Lung (tissue), 12 donors: ENCODE measurements around the gene EPHA7. TPM values are rescaled to one million over a fixed set of nuclear protein-coding genes. Genes with fewer than 3 reads are reported as not detected.

Experiments
- ATAC-seq: fragments of 200-7000 bp; cut with Tn5 transposase; one replicate; pipeline ENCODE4 v1.9.1; 2020; ENCODE audit warnings: moderate number of reproducible peaks; ENCODE audit not compliant: insufficient read depth, low FRiP score
- DNase-seq, 3 donors: peaks; one replicate each; pipeline ENCODE4 v3.0.0-alpha.2; 2013 to 2017
- H3K27ac ChIP-seq, 2 donors: one replicate each; pipeline ENCODE4 v1.5.1; 2013; ENCODE audit warnings: mild to moderate bottlenecking in 2 of 2, moderate library complexity in 2 of 2, control low read depth in 1 of 2, inconsistent platforms in 1 of 2, low read depth in 1 of 2, low read length in 1 of 2
- H3K27me3 ChIP-seq, 3 donors: one replicate each; pipeline ENCODE4 v1.5.1; 2013; ENCODE audit warnings: low read length in 2 of 3; ENCODE audit not compliant: control insufficient read depth in 3 of 3, insufficient read depth in 3 of 3
- H3K36me3 ChIP-seq, 4 donors: one replicate each; pipeline ENCODE4 v1.5.1; 2013; ENCODE audit warnings: low read length in 4 of 4, mild to moderate bottlenecking in 1 of 4, moderate library complexity in 1 of 4; ENCODE audit not compliant: control insufficient read depth in 4 of 4, insufficient read depth in 4 of 4
- H3K4me1 ChIP-seq, 5 donors: one replicate each; pipeline ENCODE4 v1.5.1; 2013; ENCODE audit warnings: low read length in 5 of 5, mild to moderate bottlenecking in 2 of 5, moderate library complexity in 1 of 5; ENCODE audit not compliant: control insufficient read depth in 5 of 5, insufficient read depth in 5 of 5
- H3K4me3 ChIP-seq: one replicate; pipeline ENCODE4 v1.5.1; 2013; ENCODE audit warnings: mild to moderate bottlenecking, control low read depth, moderate library complexity
- H3K9ac ChIP-seq, 2 donors: one replicate each; pipeline ENCODE4 v1.5.1; 2013; ENCODE audit warnings: low read length in 2 of 2, control low read depth in 1 of 2; ENCODE audit not compliant: insufficient read depth in 1 of 2
- H3K9me3 ChIP-seq, 4 donors: one replicate each; pipeline ENCODE4 v1.5.1; 2013; ENCODE audit warnings: low read length in 3 of 4, mild to moderate bottlenecking in 1 of 4, moderate library complexity in 1 of 4; ENCODE audit not compliant: control insufficient read depth in 4 of 4, insufficient read depth in 3 of 4
- WGBS, 2 donors: extraction: QIAGEN DNeasy Blood & Tissue Kit; methylation state at CpG; one replicate each; pipeline ENCODE4 v1.1.7; 2013; 5-methylcytosine and 5-hydroxymethylcytosine counted together
- polyA plus RNA-seq, 2 donors: library from polyadenylated mRNA; stranded (reverse); fragments of 200-250 nt; gene quantifications; one replicate each; pipeline ENCODE4 v1.2.1, GENCODE V29; 2013
- total RNA-seq, 2 donors: library from RNA; depleted of rRNA in 1 of 2; stranded (reverse); fragments of >200 nt in 1 of 2; gene quantifications; one replicate each; pipeline ENCODE4 v1.2.1, GENCODE V29; 2014 to 2021
- TF ChIP-seq, protein P1 (sequence below): IDR thresholded peaks from 2 replicates; pipeline ENCODE4 v1.5.1; 2012; ENCODE audit warnings: mild to moderate bottlenecking; ENCODE audit errors: control extremely low read depth, extremely low read depth
- donor health status: control.
- donor health status: control.
- donor health status: Bipolar disorder and iron deficiency.
- donor health status: healthy.
- donor health status: DM: yes; HTN: yes; CAD: no.

EPHA7 gene
- total and polyA plus RNA-seq, 4 donors, result 0.06 to 6.3 (median 0.62) TPM

DNA sequence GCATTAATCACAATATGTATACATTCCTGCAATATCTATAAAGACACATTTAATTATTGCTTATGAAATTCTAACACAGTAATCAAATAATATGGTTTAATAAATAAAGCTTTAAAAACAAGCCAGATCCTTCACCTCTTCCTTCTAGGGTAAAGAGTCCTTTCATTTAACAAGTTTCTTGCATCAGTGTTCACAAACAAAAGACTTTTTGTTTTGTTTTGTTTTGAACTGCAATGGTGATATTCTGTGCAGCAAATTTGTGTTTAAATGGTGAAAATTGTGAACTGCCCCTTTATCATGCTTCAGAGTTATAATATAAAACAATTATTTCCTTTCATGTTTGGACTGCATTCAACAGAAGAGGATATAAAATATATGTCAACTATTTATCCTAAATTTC, 177.3 kb downstream of the EPHA7 start:
- Histone ChIP-seq H3K36me3 (peaks cover 0 to 3% (median 0%) of the 10 kb centered on the region in 4 donors), H3K9me3 (no peaks in the 10 kb centered on the region), H3K9ac (no peak overlapping the region), H3K4me3 (no peak overlapping the region), H3K4me1 (peaks cover 0 to 8% (median 0%) of the 10 kb centered on the region in 5 donors), H3K27me3 (no peaks in the 10 kb centered on the region), H3K27ac (no peak overlapping the region)
- DNase-seq, result no peak
- TF ChIP-seq, protein P1, sequence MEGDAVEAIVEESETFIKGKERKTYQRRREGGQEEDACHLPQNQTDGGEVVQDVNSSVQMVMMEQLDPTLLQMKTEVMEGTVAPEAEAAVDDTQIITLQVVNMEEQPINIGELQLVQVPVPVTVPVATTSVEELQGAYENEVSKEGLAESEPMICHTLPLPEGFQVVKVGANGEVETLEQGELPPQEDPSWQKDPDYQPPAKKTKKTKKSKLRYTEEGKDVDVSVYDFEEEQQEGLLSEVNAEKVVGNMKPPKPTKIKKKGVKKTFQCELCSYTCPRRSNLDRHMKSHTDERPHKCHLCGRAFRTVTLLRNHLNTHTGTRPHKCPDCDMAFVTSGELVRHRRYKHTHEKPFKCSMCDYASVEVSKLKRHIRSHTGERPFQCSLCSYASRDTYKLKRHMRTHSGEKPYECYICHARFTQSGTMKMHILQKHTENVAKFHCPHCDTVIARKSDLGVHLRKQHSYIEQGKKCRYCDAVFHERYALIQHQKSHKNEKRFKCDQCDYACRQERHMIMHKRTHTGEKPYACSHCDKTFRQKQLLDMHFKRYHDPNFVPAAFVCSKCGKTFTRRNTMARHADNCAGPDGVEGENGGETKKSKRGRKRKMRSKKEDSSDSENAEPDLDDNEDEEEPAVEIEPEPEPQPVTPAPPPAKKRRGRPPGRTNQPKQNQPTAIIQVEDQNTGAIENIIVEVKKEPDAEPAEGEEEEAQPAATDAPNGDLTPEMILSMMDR, result no peak
- no peak for ATAC-seq

DNA sequence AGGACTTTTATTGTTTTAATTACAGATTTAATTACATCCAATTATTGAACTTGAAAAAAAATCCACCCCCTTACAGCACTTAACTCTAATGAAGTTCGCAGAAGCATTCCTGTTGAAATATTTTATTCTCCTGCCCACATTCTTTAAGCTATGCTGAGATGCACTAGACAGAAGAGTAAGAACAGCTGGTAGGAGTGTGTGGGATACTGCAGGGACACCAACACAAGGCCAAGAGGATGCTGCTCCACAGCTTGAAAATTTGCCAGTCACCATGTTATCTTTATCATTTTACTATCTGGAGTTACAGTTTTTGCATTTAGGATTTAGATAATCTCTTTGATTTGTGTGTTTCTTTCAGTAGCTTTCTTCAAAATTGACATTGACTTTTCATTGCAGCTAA, 180.7 kb downstream of the EPHA7 start:
- no peak overlapping the region for H3K27ac ChIP-seq
- peaks cover 0 to 8% (median 0%) of the 10 kb centered on the region in 5 donors for H3K4me1 ChIP-seq
- no peak overlapping the region for H3K4me3 ChIP-seq
- TF ChIP-seq, protein P1, result no peak
- ATAC-seq (no peak), DNase-seq (peak in 2 of 3 donors; percentile 9 to 22)
- whole genome bisulfite sequencing, 2 donors, result 59 to 78% methylated on average over 1 of the region's 1 CpG
- no peaks in the 10 kb centered on the region for H3K27me3 ChIP-seq
- H3K9ac ChIP-seq, result no peak overlapping the region
- no peaks in the 10 kb centered on the region for H3K9me3 ChIP-seq
- no peaks in the 10 kb centered on the region for H3K36me3 ChIP-seq

DNA sequence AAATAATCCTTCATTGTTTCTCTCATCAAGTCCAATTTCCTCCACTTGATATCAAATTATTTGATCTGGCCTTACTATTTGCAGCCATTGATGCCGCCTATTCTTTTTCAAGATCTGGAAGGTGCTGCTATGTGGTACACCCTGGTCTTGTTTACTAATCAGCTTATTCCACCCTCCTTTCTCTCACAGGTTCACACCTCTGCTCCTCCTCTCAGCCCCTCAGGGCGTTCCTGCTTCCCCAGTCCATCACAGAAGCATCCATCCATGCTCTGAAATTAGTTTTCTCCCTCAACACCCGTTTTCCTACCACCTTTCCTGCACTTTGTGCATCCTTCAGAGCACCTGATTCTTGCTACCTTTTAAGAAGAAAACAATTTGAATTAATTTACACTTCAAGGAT, 183.6 kb downstream of the EPHA7 start:
- ATAC-seq, result no peak
- 49 to 58% methylated on average over 3 of the region's 3 CpGs for WGBS, 2 donors
- no peak for DNase-seq
- Histone ChIP-seq H3K4me1 (no peaks in the 10 kb centered on the region), H3K9me3 (no peaks in the 10 kb centered on the region), H3K27me3 (no peaks in the 10 kb centered on the region), H3K9ac (no peak overlapping the region), H3K27ac (no peak overlapping the region), H3K4me3 (no peak overlapping the region), H3K36me3 (no peaks in the 10 kb centered on the region)
- TF ChIP-seq, protein P1, result no peak

DNA sequence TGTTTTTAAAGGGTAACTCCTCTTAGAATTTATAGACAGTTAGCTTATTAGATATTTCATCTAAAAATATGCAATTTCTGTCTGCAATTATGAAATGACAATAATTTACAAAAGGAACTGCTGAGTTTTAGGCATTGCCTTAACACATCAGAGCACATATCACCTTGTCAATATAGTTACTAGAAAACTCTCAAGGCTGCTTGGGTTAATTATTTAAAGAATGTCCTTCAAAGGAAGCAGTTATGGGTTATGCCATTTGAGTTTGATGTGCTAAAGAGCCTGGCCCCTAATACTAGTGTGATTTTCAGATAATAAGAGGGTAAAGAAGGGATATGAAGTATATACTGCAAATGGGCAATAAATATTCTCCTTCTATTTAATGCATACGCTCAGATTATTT, 192.5 kb downstream of the EPHA7 start:
- H3K9me3 ChIP-seq, result no peaks in the 10 kb centered on the region
- H3K27ac ChIP-seq, result no peak overlapping the region
- H3K9ac ChIP-seq, result no peak overlapping the region
- H3K36me3 ChIP-seq, result no peaks in the 10 kb centered on the region
- 84 to 100% methylated on average over 1 of the region's 1 CpG for WGBS, 2 donors
- TF ChIP-seq, protein P1, result no peak
- no peaks in the 10 kb centered on the region for H3K4me1 ChIP-seq
- ATAC-seq (no peak), DNase-seq (no peak)
- no peak overlapping the region for H3K4me3 ChIP-seq
- no peaks in the 10 kb centered on the region for H3K27me3 ChIP-seq
